HG02759 (cell line): ENCODE results near the gene ATP4B.
"Not testable (repeated sequence)": the region's sequence is repeated elsewhere in the genome, so short reads cannot be mapped to it uniquely, and the experiment has no call there.

ENCODE experiments used
- ATAC-seq: cut with Tn5 transposase; IDR thresholded peaks from one replicate; pipeline ENCODE4 v1.9.1; 2021; ENCODE audit warnings: mild to moderate bottlenecking, moderate library complexity; ENCODE audit not compliant: unreplicated experiment

ATP4B gene

GRCh38 chr13:113625965-113626721 is 31.9 kb downstream of the ATP4B start:
- no peak for ATAC-seq

- ATAC-seq = not testable (repeated sequence)
These were observed 33.2 kb downstream of the ATP4B start for GRCh38 chr13:113624640-113625304.

- no peak for ATAC-seq
These were observed 33.8 kb downstream of the ATP4B start for GRCh38 chr13:113624235-113624587.

- ATAC-seq = no peak
These were observed 34.3 kb downstream of the ATP4B start for GRCh38 chr13:113623491-113624234.

- no peak for ATAC-seq
These were observed 35.1 kb downstream of the ATP4B start for GRCh38 chr13:113622791-113623490.

GRCh38 chr13:113621986-113622550 is 35.9 kb downstream of the ATP4B start:
- ATAC-seq = not testable (repeated sequence)

GRCh38 chr13:113621498-113621897 is 36.5 kb downstream of the ATP4B start:
- not testable (repeated sequence) for ATAC-seq

- ATAC-seq = no peak
These were observed 37.0 kb downstream of the ATP4B start for GRCh38 chr13:113621046-113621445.

- ATAC-seq = no peak
These were observed 37.8 kb downstream of the ATP4B start for GRCh38 chr13:113620036-113620796.

- no peak for ATAC-seq
These were observed 39.5 kb downstream of the ATP4B start for GRCh38 chr13:113618455-113618854.

- no peak for ATAC-seq
These were observed 40.0 kb downstream of the ATP4B start for GRCh38 chr13:113617961-113618360.

- ATAC-seq = no peak
These were observed 40.8 kb downstream of the ATP4B start for GRCh38 chr13:113616991-113617749.

- ATAC-seq = no peak
These were observed 41.6 kb downstream of the ATP4B start for GRCh38 chr13:113616281-113616906.

- no peak for ATAC-seq
These were observed 44.1 kb downstream of the ATP4B start for GRCh38 chr13:113613789-113614379.

- no peak for ATAC-seq
These were observed 45.4 kb downstream of the ATP4B start for GRCh38 chr13:113612607-113613006.

GRCh38 chr13:113611996-113612395 is 46.0 kb downstream of the ATP4B start:
- ATAC-seq = no peak

- no peak for ATAC-seq
These were observed 47.7 kb downstream of the ATP4B start for GRCh38 chr13:113610266-113610665.

- no peak for ATAC-seq
These were observed 48.4 kb downstream of the ATP4B start for GRCh38 chr13:113609616-113610015.
